GM21529 (cell line): ENCODE data around the gene SCYGR6.

Source experiments
- ATAC-seq: cut with Tn5 transposase; IDR thresholded peaks from one replicate; pipeline ENCODE4 v1.9.1; 2021; ENCODE audit not compliant: unreplicated experiment

SCYGR6 gene

GRCh38 chr2:227716501-227716900 lies 8.1 kb downstream of the SCYGR6 start:
- no peak for ATAC-seq

DNA sequence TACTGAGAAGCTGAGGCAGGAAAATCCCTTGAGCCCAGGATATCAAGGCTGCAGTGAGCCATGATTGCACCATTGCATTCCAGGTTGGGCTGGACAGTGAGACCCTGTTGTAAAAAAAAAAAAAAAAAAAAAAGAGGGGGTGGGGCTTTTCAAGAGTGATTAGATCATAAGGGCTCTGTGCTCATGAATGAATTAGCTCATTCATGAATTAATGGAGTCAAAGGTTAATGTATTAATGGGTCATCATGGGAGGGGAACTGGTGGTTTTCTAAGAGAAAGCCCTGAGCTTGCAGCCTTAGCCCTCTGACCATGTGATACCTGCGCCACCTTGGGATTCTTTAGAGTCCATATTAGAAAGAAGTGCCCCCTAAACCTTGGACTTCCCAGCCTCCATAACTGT lies 11.3 kb downstream of the SCYGR6 start:
- ATAC-seq, result no peak

DNA sequence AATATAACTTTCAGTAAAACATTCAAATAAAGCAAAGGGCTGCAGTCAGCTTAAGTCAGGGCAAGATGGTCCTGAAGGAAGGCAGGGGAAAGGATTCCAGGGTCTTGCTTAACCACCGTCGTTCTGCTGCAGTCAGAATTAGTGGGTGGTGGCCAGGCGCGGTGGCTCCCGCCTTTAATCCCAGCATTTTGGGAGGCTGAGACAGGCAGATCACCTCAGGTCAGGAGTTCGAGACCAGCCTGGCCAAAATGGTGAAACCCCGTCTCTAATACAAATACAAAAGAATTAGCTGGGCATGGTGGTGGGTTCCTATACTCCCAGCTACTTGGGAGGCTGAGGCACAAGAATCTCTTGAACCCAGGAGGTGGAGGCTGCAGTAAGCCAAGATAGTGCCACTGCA lies 13.6 kb downstream of the SCYGR6 start:
- ATAC-seq, result no peak

DNA sequence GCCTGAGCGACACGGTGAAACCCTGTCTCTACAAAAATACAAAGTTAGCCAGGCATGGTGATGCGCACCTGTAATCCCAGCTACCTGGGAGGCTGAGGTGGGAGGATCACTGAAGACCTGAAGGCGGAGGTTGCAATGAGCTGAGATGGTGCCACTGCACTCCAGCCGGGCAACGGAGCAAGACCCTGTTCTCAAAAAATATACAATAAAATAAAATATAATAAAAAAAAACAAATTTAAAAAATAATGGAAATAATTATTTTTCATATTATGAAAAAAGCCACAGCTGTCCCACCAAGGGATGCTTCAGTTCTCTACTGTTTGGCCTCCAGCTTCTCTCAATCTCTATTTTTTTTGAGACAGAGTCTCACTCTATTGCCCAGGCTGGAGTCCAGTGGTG lies 17.2 kb downstream of the SCYGR6 start:
- no peak for ATAC-seq

- ATAC-seq, result no peak
These were observed 17.7 kb downstream of the SCYGR6 start for GRCh38 chr2:227706859-227707258.

DNA sequence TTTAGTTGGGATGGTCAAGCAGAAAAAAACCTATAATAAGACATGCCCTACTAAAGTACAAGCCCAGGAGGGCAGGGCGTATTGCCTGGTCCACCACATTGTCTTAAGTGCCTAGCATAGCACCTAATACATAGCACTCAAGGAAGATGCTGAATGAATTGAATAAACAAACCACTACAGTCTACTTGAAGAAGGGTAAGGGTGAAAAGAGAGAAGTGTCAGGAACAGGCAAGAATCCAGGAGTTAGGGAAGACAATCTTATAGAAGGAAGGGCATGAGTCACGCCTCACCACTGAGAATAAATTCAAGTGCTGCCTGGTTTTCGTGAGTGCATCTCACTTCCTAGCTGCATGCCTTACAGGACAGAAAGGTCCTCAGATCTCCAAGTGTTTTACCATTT lies 20.6 kb downstream of the SCYGR6 start:
- ATAC-seq, result no peak

DNA sequence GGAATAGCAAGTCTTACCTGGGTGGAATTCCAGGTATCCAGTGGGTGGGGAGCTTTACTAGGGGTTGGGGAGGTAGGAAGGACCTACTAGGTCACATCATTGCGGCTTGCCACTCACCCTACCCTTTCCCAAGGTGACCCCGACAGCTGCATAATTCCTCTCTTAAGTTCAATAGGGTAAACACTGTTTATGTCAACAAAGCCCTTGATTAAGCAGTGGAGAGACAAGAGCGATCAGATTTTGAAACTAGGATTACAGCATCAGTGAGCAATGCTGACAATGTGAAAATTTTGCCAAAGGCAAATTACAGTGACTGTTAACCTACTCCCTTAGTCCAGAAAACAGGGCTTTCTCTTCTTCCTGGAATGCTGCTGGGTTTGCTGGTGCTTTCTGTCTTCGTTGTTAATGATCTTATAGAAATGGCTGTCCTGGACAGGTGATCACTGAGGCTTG lies 21.3 kb downstream of the SCYGR6 start:
- no peak for ATAC-seq

GRCh38 chr2:227701556-227701955 lies 23.0 kb downstream of the SCYGR6 start:
- no peak for ATAC-seq

DNA sequence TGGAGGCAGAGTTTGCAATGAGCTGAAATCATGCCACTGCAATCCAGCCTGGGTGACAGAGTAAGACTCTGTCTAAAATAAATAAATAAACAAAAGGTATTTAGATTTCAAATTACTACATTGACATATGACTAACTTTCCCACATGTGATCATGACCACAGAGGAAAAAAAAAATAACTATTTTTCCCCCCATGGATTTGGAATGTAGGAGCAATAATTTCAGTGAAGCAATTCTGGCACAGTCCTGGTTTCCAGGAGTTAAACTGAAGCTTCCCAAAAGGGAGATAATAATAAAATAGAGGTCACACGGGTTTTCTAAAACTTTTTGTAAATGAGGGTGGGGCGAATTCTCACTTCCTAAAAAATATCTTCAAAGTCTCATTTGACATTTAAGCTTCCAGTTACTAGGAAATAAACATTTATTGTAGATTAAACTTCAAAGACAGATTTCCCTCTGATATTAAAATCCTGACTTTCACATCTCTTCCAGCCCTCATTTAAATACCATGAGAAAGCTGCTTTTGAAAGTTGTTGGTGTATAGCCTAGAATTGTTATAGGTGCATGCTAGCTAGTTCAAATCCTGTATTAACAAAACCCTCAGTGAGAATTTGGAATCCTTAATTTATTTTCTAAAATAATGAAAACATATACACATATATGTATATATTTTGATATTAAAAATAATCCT lies 27.4 kb downstream of the SCYGR6 start:
- ATAC-seq, result no peak

GRCh38 chr2:227687189-227687588 lies 37.4 kb downstream of the SCYGR6 start:
- no peak for ATAC-seq

GRCh38 chr2:227684258-227684657 lies 40.3 kb downstream of the SCYGR6 start:
- ATAC-seq, result no peak

GRCh38 chr2:227677928-227678327 lies 46.6 kb downstream of the SCYGR6 start:
- no peak for ATAC-seq

DNA sequence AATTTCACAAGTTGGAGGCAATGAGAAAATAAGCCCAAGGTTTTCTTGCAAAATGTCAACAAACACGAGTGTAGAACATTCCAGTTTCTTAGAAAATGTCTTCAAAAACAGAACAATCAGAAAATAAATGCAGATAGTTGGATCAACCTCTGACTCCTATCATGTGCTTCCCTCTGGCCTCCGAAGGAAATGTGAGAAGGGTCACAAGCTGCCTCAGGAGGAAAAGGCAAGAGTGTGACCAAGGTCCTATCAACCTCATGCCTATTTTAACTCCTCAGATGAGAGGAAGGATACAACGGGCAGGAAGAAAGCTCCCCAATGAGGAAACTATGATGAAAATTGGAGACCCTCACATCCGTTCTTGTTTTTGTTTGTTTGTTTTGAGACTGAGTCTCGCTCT lies 50.1 kb downstream of the SCYGR6 start:
- no peak for ATAC-seq
